CD8-positive, alpha-beta memory T cell (primary cell): ENCODE data around the gene GBP3. TPM values are rescaled to one million over a fixed set of nuclear protein-coding genes. Genes with fewer than 3 reads are reported as not detected.
"Not testable (repeated sequence)": the region's sequence is repeated elsewhere in the genome, so short reads cannot be mapped to it uniquely, and the experiment has no call there.

ENCODE experiments used
- CTCF ChIA-PET: fragments of 350-600 bp; sonication (Branson Sonifier 250); formaldehyde crosslinking; loops from one replicate; lab custom pipeline; 2021; ENCODE audit warnings: antibody characterized with exemption; lab: Charles Lee
- POLR2A ChIA-PET: fragments of 350-600 bp; sonication (Branson Sonifier 250); formaldehyde crosslinking; loops from one replicate; lab custom pipeline; 2021; ENCODE audit warnings: antibody characterized with exemption; lab: Charles Lee
- DNase-seq, 5 donors: peaks; one replicate each; pipeline versions ENCODE4 v3.0.0 to v3.0.0-alpha.2; 2020 to 2022; ENCODE audit warnings: mixed read lengths in 1 of 5
- H3K27ac ChIP-seq: one replicate; pipeline ENCODE4 v1.7.0; 2013; ENCODE audit warnings: low read depth, mild to moderate bottlenecking, low read length, moderate library complexity
- H3K27me3 ChIP-seq: 2 replicates; pipeline ENCODE4 v1.7.0; 2013; ENCODE audit warnings: low read length, mild to moderate bottlenecking; ENCODE audit not compliant: insufficient read depth, poor library complexity, severe bottlenecking
- H3K36me3 ChIP-seq: 2 replicates; pipeline ENCODE4 v1.7.0; 2013; ENCODE audit warnings: mild to moderate bottlenecking, low read length, moderate library complexity; ENCODE audit not compliant: insufficient read depth
- H3K4me1 ChIP-seq: 2 replicates; pipeline ENCODE4 v1.7.0; 2013; ENCODE audit warnings: mild to moderate bottlenecking, low read length, moderate library complexity; ENCODE audit not compliant: insufficient read depth
- H3K4me3 ChIP-seq: 2 replicates; pipeline ENCODE4 v1.7.0; 2013; ENCODE audit warnings: mild to moderate bottlenecking, low read length
- H3K9me3 ChIP-seq: 2 replicates; pipeline ENCODE4 v1.7.0; 2013; ENCODE audit warnings: mild to moderate bottlenecking, low read length
- H3K27ac Mint-ChIP-seq, 8 donors: one replicate each; pipeline ENCODE4 v1.8.0; 2020 to 2021; ENCODE audit warnings: mixed read lengths in 8 of 8, mild to moderate bottlenecking in 6 of 8, inconsistent platforms in 3 of 8, moderate library complexity in 3 of 8
- H3K27me3 Mint-ChIP-seq, 2 donors: one replicate each; pipeline ENCODE4 v1.8.0; 2020 to 2021; ENCODE audit warnings: mixed read lengths in 2 of 2, mild to moderate bottlenecking in 1 of 2, moderate library complexity in 1 of 2
- H3K36me3 Mint-ChIP-seq, 3 donors: one replicate each; pipeline ENCODE4 v1.8.0; 2020 to 2021; ENCODE audit warnings: mixed read lengths in 3 of 3, inconsistent platforms in 1 of 3, mild to moderate bottlenecking in 1 of 3
- H3K4me1 Mint-ChIP-seq, 3 donors: one replicate each; pipeline ENCODE4 v1.8.0; 2020 to 2021; ENCODE audit warnings: mixed read lengths in 3 of 3, inconsistent platforms in 1 of 3, mild to moderate bottlenecking in 1 of 3
- H3K4me3 Mint-ChIP-seq, 7 donors: one replicate each; pipeline ENCODE4 v1.8.0; 2020 to 2021; ENCODE audit warnings: mixed read lengths in 7 of 7, mild to moderate bottlenecking in 6 of 7, moderate library complexity in 4 of 7, inconsistent platforms in 2 of 7
- H3K9me3 Mint-ChIP-seq, 5 donors: one replicate each; pipeline ENCODE4 v1.8.0; 2020 to 2022; ENCODE audit warnings: mixed read lengths in 5 of 5, mild to moderate bottlenecking in 3 of 5, moderate library complexity in 2 of 5, inconsistent platforms in 1 of 5
- polyA plus RNA-seq: library from polyadenylated mRNA; unstranded; fragments of 300-500 nt; fragmentation: Illumina TruSeq; gene quantifications from one replicate; pipeline ENCODE4 v1.2.3, GENCODE V29; 2021
- total RNA-seq, 2 experiments: library from RNA; stranded (reverse); gene quantifications; one replicate each; pipeline ENCODE4 v1.2.3, GENCODE V29; 2021

The GBP3 gene
- total and polyA plus RNA-seq, 3 experiments from 2014 or later: 8.4 to 16.8 (median 12.1) TPM

- H3K27me3 ChIP-seq: no peaks in the 10 kb centered on the region
- ChIA-PET CTCF (interaction anchor here (1.1 to 1.3 kb wide), 2 partner anchors 43 to 60 kb away, joined by 3 read pairs; no protein-coding TSS in a partner anchor), POLR2A (interaction anchor here (0.7 kb wide), 1 partner anchor 63 kb away, joined by 3 read pairs; no protein-coding TSS in a partner anchor)
- peaks cover 37% of the 10 kb centered on the region for H3K4me1 ChIP-seq
- H3K27ac ChIP-seq: no peak overlapping the region
- peaks cover 0 to 1% of the 10 kb centered on the region in 2 donors for H3K27me3 Mint-ChIP-seq
- H3K9me3 Mint-ChIP-seq: no peaks in the 10 kb centered on the region
- peaks cover 26% of the 10 kb centered on the region for H3K36me3 ChIP-seq
- H3K4me3 ChIP-seq: peak overlapping the region; percentile 75
- peaks cover 11 to 51% (median 22%) of the 10 kb centered on the region in 3 donors for H3K36me3 Mint-ChIP-seq
- H3K4me3 Mint-ChIP-seq: peak overlapping the region; percentile 90 to 98 (median 94)
- no peak for DNase-seq
- peaks cover 43 to 64% (median 63%) of the 10 kb centered on the region in 3 donors for H3K4me1 Mint-ChIP-seq
- H3K9me3 ChIP-seq: no peaks in the 10 kb centered on the region
- peak overlapping the region; percentile 78 to 99 (median 96) for H3K27ac Mint-ChIP-seq
Measured at GRCh38 chr1:89063094-89063493, 40.4 kb upstream of the GBP3 start.

DNA sequence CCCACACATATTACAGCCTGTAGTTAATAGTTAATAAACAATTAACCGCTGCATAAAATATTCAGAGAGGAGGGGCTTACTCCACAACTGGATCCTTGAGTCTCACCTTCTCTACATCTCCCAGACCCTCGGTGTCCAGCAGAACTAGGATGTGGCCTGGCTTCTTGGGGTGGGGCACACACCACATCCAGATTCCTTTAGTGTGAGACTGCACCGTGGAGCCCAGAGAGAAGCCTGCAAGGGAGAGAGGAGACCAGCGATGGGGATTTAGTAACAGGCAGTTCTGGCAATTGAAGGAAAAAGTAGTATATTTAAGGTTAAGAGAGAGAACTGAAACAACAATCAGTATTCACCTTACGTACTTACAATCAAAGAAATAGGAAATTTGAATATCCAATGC is 37.4 kb upstream of the GBP3 start:
- no peak for DNase-seq
- peaks cover 48 to 64% (median 50%) of the 10 kb centered on the region in 3 donors for H3K4me1 Mint-ChIP-seq
- H3K27me3 Mint-ChIP-seq: peaks cover 0 to 1% of the 10 kb centered on the region in 2 donors
- H3K36me3 Mint-ChIP-seq: peaks cover 22 to 81% (median 25%) of the 10 kb centered on the region in 3 donors
- CTCF ChIA-PET: no interaction called here
- peak overlapping the region in 4 of 7 donors; percentile 39 to 96 (median 75) for H3K4me3 Mint-ChIP-seq
- no peaks in the 10 kb centered on the region for H3K27me3 ChIP-seq
- no peak overlapping the region for H3K4me3 ChIP-seq
- POLR2A ChIA-PET: no interaction called here
- H3K9me3 ChIP-seq: no peaks in the 10 kb centered on the region
- H3K9me3 Mint-ChIP-seq: no peaks in the 10 kb centered on the region
- H3K27ac ChIP-seq: no peak overlapping the region
- peaks cover 28% of the 10 kb centered on the region for H3K4me1 ChIP-seq
- H3K27ac Mint-ChIP-seq: peak overlapping the region in 3 of 8 donors; percentile 17 to 76 (median 70)
- H3K36me3 ChIP-seq: peaks cover 54% of the 10 kb centered on the region

GRCh38 chr1:89051955-89052312 is 29.3 kb upstream of the GBP3 start:
- no peaks in the 10 kb centered on the region for H3K27me3 ChIP-seq
- POLR2A ChIA-PET: no interaction called here
- H3K4me1 ChIP-seq: no peaks in the 10 kb centered on the region
- no peak overlapping the region for H3K4me3 Mint-ChIP-seq
- no peaks in the 10 kb centered on the region for H3K27me3 Mint-ChIP-seq
- H3K27ac ChIP-seq: no peak overlapping the region
- peaks cover 4 to 12% (median 11%) of the 10 kb centered on the region in 3 donors for H3K4me1 Mint-ChIP-seq
- H3K27ac Mint-ChIP-seq: no peak overlapping the region
- peaks cover 7 to 88% (median 27%) of the 10 kb centered on the region in 3 donors for H3K36me3 Mint-ChIP-seq
- CTCF ChIA-PET: interaction anchor here (1.4 kb wide), 1 partner anchor 11 kb away, joined by 3 read pairs; no protein-coding TSS in a partner anchor
- H3K9me3 ChIP-seq: no peaks in the 10 kb centered on the region
- H3K4me3 ChIP-seq: no peak overlapping the region
- DNase-seq: no peak
- H3K36me3 ChIP-seq: peaks cover 32% of the 10 kb centered on the region
- H3K9me3 Mint-ChIP-seq: no peaks in the 10 kb centered on the region

- H3K27ac Mint-ChIP-seq: peak overlapping the region in 1 of 8 donors; percentile 12
- Histone ChIP-seq H3K9me3 (no peaks in the 10 kb centered on the region), H3K36me3 (peaks cover 27% of the 10 kb centered on the region), H3K4me3 (no peak overlapping the region), H3K4me1 (no peaks in the 10 kb centered on the region), H3K27me3 (no peaks in the 10 kb centered on the region), H3K27ac (no peak overlapping the region)
- H3K9me3 Mint-ChIP-seq: no peaks in the 10 kb centered on the region
- no peak overlapping the region for H3K4me3 Mint-ChIP-seq
- H3K36me3 Mint-ChIP-seq: peaks cover 7 to 83% (median 24%) of the 10 kb centered on the region in 3 donors
- peaks cover 3 to 12% (median 11%) of the 10 kb centered on the region in 3 donors for H3K4me1 Mint-ChIP-seq
- H3K27me3 Mint-ChIP-seq: no peaks in the 10 kb centered on the region
- CTCF ChIA-PET: interaction anchor here (1.4 kb wide), 1 partner anchor 10 kb away, joined by 3 read pairs; no protein-coding TSS in a partner anchor
- DNase-seq: no peak
- POLR2A ChIA-PET: no interaction called here
Measured at GRCh38 chr1:89051300-89051954, 28.8 kb upstream of the GBP3 start.

- Histone ChIP-seq H3K36me3 (peaks cover 21% of the 10 kb centered on the region), H3K9me3 (no peaks in the 10 kb centered on the region), H3K4me3 (no peak overlapping the region), H3K4me1 (no peaks in the 10 kb centered on the region), H3K27ac (no peak overlapping the region), H3K27me3 (no peaks in the 10 kb centered on the region)
- H3K27me3 Mint-ChIP-seq: no peaks in the 10 kb centered on the region
- H3K9me3 Mint-ChIP-seq: no peaks in the 10 kb centered on the region
- H3K4me1 Mint-ChIP-seq: peaks cover 0 to 11% (median 7%) of the 10 kb centered on the region in 3 donors
- no peak overlapping the region for H3K4me3 Mint-ChIP-seq
- POLR2A ChIA-PET: no interaction called here
- DNase-seq: no peak
- CTCF ChIA-PET: interaction anchor here (1.4 kb wide), 1 partner anchor 9 kb away, joined by 3 read pairs; no protein-coding TSS in a partner anchor
- peak overlapping the region in 1 of 8 donors; percentile 2 for H3K27ac Mint-ChIP-seq
- peaks cover 7 to 75% (median 18%) of the 10 kb centered on the region in 3 donors for H3K36me3 Mint-ChIP-seq
Measured at GRCh38 chr1:89050649-89051033, 28.0 kb upstream of the GBP3 start.

- H3K27me3 Mint-ChIP-seq, H3K4me1 ChIP-seq, H3K4me3 Mint-ChIP-seq, DNase-seq, H3K9me3 ChIP-seq, H3K27me3 ChIP-seq, POLR2A ChIA-PET, H3K9me3 Mint-ChIP-seq, H3K4me3 ChIP-seq, H3K27ac ChIP-seq: not testable (repeated sequence)
- Mint-ChIP-seq H3K27ac (peak overlapping the region in 5 of 8 donors; percentile 2 to 72 (median 38)), H3K36me3 (peaks cover 7 to 70% (median 16%) of the 10 kb centered on the region in 3 donors), H3K4me1 (peaks cover 0 to 11% (median 7%) of the 10 kb centered on the region in 3 donors)
- H3K36me3 ChIP-seq: peaks cover 16% of the 10 kb centered on the region
- CTCF ChIA-PET: interaction anchor here (1.4 kb wide), 1 partner anchor 9 kb away, joined by 3 read pairs; no protein-coding TSS in a partner anchor
Measured at GRCh38 chr1:89049901-89050648, 27.4 kb upstream of the GBP3 start.

DNA sequence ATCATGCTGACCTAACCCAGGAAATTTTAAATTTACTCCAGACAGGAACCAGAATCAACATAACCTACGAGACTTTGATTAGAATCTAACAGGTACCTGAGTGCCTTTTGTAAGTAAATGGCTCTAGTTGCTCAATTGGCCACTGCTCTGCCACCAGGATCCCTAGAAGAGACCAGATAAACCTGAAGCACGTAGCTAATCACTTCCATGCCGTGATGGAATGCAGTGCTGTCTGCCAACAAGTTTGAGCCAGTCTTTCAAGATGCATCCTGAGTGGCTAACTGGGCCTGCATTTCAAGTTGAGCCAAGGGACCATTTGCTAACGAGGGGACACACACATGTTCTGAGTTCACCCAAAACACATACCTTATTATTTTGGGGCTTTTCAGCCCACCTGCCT is 26.5 kb upstream of the GBP3 start:
- peaks cover 7 to 64% (median 14%) of the 10 kb centered on the region in 3 donors for H3K36me3 Mint-ChIP-seq
- H3K36me3 ChIP-seq, CTCF ChIA-PET: not testable (repeated sequence)

More for the DNA sequence above, 26.5 kb upstream of the GBP3 start:
- H3K27me3 Mint-ChIP-seq, H3K4me3 ChIP-seq, H3K4me1 ChIP-seq, H3K9me3 Mint-ChIP-seq, H3K27ac ChIP-seq, POLR2A ChIA-PET, H3K27me3 ChIP-seq, H3K9me3 ChIP-seq, DNase-seq, H3K4me3 Mint-ChIP-seq: not testable (repeated sequence)
- Mint-ChIP-seq H3K27ac (peak overlapping the region in 1 of 8 donors; percentile 70), H3K4me1 (peaks cover 0 to 11% (median 5%) of the 10 kb centered on the region in 3 donors)
